Mesendoderm (in vitro differentiated cells): Measurements from ENCODE around the gene TNKS1BP1.

Experiments used
- DNase-seq: peaks from one replicate; pipeline ENCODE4 v3.0.0; 2013
- H2AK5ac ChIP-seq: 2 replicates; pipeline ENCODE4 v1.6.1; 2013; ENCODE audit warnings: low read length, inconsistent platforms
- H2BK120ac ChIP-seq: 2 replicates; pipeline ENCODE4 v1.6.1; 2013; ENCODE audit warnings: low read depth, mild to moderate bottlenecking, low read length, moderate library complexity, mixed read lengths
- H2BK15ac ChIP-seq: replicated peaks from 2 replicates; pipeline ENCODE4 v1.6.1; 2013; ENCODE audit warnings: low read depth, mild to moderate bottlenecking, moderate library complexity
- H2BK5ac ChIP-seq: 2 replicates; pipeline ENCODE4 v1.6.1; 2013; ENCODE audit warnings: low read length, inconsistent platforms
- H3K18ac ChIP-seq: 2 replicates; pipeline ENCODE4 v1.6.1; 2013; ENCODE audit warnings: mild to moderate bottlenecking, low read length, mixed read lengths
- H3K23ac ChIP-seq: one replicate; pipeline ENCODE4 v1.6.1; 2013; ENCODE audit warnings: low read length
- H3K27ac ChIP-seq: 2 replicates; pipeline ENCODE4 v1.5.1; 2013; ENCODE audit warnings: low read depth, mild to moderate bottlenecking, inconsistent platforms, low read length, moderate library complexity
- H3K27me3 ChIP-seq: 2 replicates; pipeline ENCODE4 v1.6.1; 2013; ENCODE audit warnings: low read length, control low read depth, mild to moderate bottlenecking, inconsistent platforms; ENCODE audit not compliant: insufficient read depth, poor library complexity
- H3K36me3 ChIP-seq: 2 replicates; pipeline ENCODE4 v1.6.1; 2013; ENCODE audit warnings: low read length, inconsistent platforms; ENCODE audit not compliant: control insufficient read depth, insufficient read depth
- H3K4ac ChIP-seq: one replicate; pipeline ENCODE4 v1.6.1; 2013; ENCODE audit warnings: low read depth, mild to moderate bottlenecking, low read length, moderate library complexity
- H3K4me1 ChIP-seq: 2 replicates; pipeline ENCODE4 v1.6.1; 2013; ENCODE audit warnings: low read depth, low read length, inconsistent platforms; ENCODE audit not compliant: control insufficient read depth
- H3K4me2 ChIP-seq: 2 replicates; pipeline ENCODE4 v1.6.1; 2013; ENCODE audit warnings: low read length
- H3K4me3 ChIP-seq: 2 replicates; pipeline ENCODE4 v1.5.1; 2013; ENCODE audit warnings: mild to moderate bottlenecking, low read length
- H3K56ac ChIP-seq: one replicate; pipeline ENCODE4 v1.6.1; 2013; ENCODE audit warnings: low read length
- H3K79me1 ChIP-seq: 2 replicates; pipeline ENCODE4 v1.6.1; 2013; ENCODE audit warnings: low read length, inconsistent platforms
- H3K79me2 ChIP-seq: 2 replicates; pipeline ENCODE4 v1.6.1; 2013; ENCODE audit warnings: mild to moderate bottlenecking, low read length; ENCODE audit not compliant: control insufficient read depth, insufficient read depth
- H3K9ac ChIP-seq: 2 replicates; pipeline ENCODE4 v1.6.1; 2013; ENCODE audit warnings: low read length, inconsistent platforms
- H4K5ac ChIP-seq: one replicate; pipeline ENCODE4 v1.6.1; 2013; ENCODE audit warnings: low read length
- H4K8ac ChIP-seq: one replicate; pipeline ENCODE4 v1.6.1; 2013; ENCODE audit warnings: low read depth, mild to moderate bottlenecking, control low read depth, low read length, moderate library complexity
- WGBS: extraction: QIAGEN DNeasy Blood & Tissue Kit; methylation state at CpG from one replicate; pipeline ENCODE4 v1.1.7; 2013; ENCODE audit warnings: low lambda C conversion rate, missing lambda C conversion rate; ENCODE audit not compliant: insufficient coverage; ENCODE audit errors: extremely low coverage; 5-methylcytosine and 5-hydroxymethylcytosine counted together

TNKS1BP1 gene

DNA sequence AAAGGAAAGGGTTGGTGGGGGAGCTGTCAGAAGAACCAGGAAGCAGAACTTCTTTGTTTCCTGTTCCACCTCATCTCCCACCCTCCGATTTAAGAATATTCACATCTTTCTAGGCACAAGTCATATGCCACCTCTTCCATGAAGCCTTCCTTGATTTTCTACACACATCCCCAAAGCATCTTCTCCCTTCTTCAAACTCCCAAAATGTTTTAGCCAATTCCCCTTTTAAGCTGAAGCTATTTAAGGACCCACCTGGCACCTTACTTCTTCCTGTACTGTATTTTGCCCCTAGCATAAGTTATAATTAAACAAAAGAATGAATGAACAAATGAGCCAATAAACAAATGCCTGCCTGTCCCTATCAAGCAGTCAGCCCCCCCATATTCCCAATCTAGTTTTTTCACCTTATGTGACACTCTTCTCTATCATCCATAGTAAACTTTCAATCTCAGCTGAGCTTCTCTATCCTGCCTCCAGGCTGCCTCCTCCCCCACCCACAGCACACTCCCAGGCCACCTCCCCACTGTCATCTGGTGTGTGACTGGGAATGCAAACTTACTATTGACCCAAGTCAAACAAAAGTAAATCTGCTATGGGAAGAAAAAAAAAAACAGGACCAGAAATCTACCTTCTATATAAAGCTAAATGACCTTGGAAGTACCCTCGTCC is 3.9 kb downstream of the TNKS1BP1 start:
- Histone ChIP-seq H2BK5ac (no peak overlapping the region), H3K9ac (no peak overlapping the region), H2BK15ac (no peak overlapping the region), H3K4me1 (peaks cover 17% of the 10 kb centered on the region), H3K56ac (no peak overlapping the region), H4K8ac (no peak overlapping the region), H3K27ac (no peak overlapping the region), H3K23ac (no peak overlapping the region), H3K18ac (no peak overlapping the region), H3K27me3 (no peaks in the 10 kb centered on the region), H4K5ac (no peak overlapping the region), H3K79me2 (peaks cover 41% of the 10 kb centered on the region), H3K79me1 (peaks cover 39% of the 10 kb centered on the region), H3K4me2 (no peak overlapping the region), H3K4ac (no peak overlapping the region), H3K36me3 (peaks cover 15% of the 10 kb centered on the region), H2BK120ac (no peak overlapping the region), H3K4me3 (no peak overlapping the region), H2AK5ac (no peak overlapping the region)
- no peak for DNase-seq
- no CpG with 5 or more reads among the region's 2 CpGs for WGBS

DNA sequence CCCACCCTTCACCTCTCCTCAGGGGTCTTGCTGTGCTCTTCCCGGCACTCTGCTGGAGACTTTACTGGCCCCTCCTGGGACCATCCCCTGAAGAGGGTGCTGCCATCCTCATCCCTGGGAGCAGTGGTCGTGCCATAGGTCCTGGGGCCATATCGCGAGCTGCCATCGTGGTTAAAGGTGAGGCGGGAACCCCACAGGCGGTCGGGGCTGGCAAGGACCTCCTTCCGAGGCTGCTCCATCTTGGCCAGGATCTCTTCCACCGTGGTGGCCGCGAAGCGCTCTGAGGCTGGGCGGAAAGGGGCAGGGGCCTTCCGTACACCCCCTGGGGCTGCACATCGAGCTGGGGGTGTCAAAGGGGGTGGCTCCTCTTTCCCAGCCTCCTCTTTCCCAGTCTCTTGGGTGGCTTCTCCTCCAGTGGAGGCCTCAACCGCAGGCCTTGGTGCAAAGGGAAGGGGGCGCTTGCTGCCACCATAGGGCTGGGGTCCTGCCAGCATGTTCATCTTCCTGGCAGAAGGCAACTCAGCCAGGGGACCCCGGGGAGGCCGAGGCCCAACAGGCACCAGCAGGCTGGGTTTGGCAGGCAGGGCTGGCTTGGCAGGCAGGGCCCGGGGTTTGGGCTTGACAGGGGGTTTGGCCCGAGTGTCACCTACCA is 4.6 kb downstream of the TNKS1BP1 start:
- H3K4me1 ChIP-seq = peaks cover 18% of the 10 kb centered on the region
- no CpG with 5 or more reads among the region's 22 CpGs for WGBS

DNA sequence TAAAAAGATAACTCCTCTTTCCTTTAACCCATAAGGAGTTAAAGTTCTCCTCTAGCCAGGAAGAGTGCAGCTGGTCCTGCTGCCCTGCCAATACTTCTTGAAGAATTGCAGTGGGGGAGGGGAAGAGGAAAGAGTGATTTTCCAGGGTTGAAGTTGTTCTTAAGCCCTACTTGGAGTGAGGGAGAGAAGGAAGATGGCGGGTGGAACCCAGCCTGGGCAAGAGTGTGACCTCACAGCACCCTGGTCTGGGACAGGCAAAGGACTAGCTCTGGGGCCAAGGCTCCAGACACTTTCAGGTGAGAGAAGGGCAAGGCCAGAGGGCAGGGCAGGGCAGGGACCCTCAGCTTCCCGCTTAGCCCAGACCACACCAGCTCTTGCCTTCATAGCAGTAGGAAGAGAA is 6.6 kb downstream of the TNKS1BP1 start:
- Histone ChIP-seq H2AK5ac (no peak overlapping the region), H3K9ac (no peak overlapping the region), H3K36me3 (peaks cover 27% of the 10 kb centered on the region), H3K4me2 (no peak overlapping the region), H3K4ac (no peak overlapping the region), H3K79me2 (peaks cover 31% of the 10 kb centered on the region), H4K8ac (no peak overlapping the region), H3K27ac (no peak overlapping the region), H3K56ac (peak overlapping the region; percentile 3), H3K18ac (no peak overlapping the region), H2BK15ac (no peak overlapping the region), H2BK5ac (no peak overlapping the region), H4K5ac (no peak overlapping the region), H3K27me3 (no peaks in the 10 kb centered on the region), H2BK120ac (no peak overlapping the region), H3K79me1 (peaks cover 40% of the 10 kb centered on the region), H3K4me3 (no peak overlapping the region), H3K4me1 (peaks cover 13% of the 10 kb centered on the region), H3K23ac (no peak overlapping the region)
- DNase-seq = peak; percentile 21
- no CpG with 5 or more reads among the region's 2 CpGs for WGBS

More for the DNA sequence above, 4.6 kb downstream of the TNKS1BP1 start:
- no peak overlapping the region for H3K56ac ChIP-seq
- H3K4ac ChIP-seq = no peak overlapping the region
- no peak overlapping the region for H2AK5ac ChIP-seq
- no peak overlapping the region for H3K18ac ChIP-seq
- H4K8ac ChIP-seq = no peak overlapping the region
- no peak for DNase-seq
- no peak overlapping the region for H3K23ac ChIP-seq
- H2BK5ac ChIP-seq = no peak overlapping the region
- peaks cover 15% of the 10 kb centered on the region for H3K36me3 ChIP-seq
- no peak overlapping the region for H3K9ac ChIP-seq
- H2BK15ac ChIP-seq = no peak overlapping the region
- peaks cover 41% of the 10 kb centered on the region for H3K79me2 ChIP-seq
- no peak overlapping the region for H3K4me3 ChIP-seq
- H3K4me2 ChIP-seq = no peak overlapping the region
- no peak overlapping the region for H4K5ac ChIP-seq
- H3K27ac ChIP-seq = no peak overlapping the region
- no peak overlapping the region for H2BK120ac ChIP-seq
- H3K27me3 ChIP-seq = no peaks in the 10 kb centered on the region
- H3K79me1 ChIP-seq = peaks cover 39% of the 10 kb centered on the region

DNA sequence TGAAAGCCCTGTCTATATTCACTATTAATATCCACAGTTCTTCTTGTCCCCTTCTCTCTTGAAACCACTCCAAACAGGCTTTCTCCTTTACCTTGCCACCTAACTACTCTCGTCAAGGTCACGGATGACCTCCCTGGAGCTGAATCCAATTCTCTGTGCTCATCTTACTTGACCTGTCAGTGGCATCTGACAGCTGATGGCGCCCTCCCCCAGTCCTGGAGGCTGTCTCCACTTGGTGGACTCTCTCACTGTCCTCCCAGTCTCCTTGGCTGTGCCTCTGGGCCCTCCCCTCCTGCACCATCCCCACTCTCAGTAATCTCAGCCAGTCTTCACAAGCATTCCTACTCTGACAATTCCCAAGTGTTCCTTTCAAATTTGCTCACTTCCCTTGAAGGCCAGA is 8.7 kb downstream of the TNKS1BP1 start:
- no peak overlapping the region for H2BK5ac ChIP-seq
- H3K56ac ChIP-seq = no peak overlapping the region
- peaks cover 31% of the 10 kb centered on the region for H3K79me1 ChIP-seq
- peak overlapping the region; percentile 38 for H3K27ac ChIP-seq
- no peaks in the 10 kb centered on the region for H3K27me3 ChIP-seq
- no peak overlapping the region for H3K4me3 ChIP-seq
- no peak overlapping the region for H4K8ac ChIP-seq
- H4K5ac ChIP-seq = no peak overlapping the region
- H3K4ac ChIP-seq = no peak overlapping the region
- no peak overlapping the region for H3K9ac ChIP-seq
- no peak overlapping the region for H2AK5ac ChIP-seq
- no CpG with 5 or more reads among the region's 3 CpGs for WGBS
- H2BK15ac ChIP-seq = no peak overlapping the region
- peak; percentile 62 for DNase-seq
- peaks cover 12% of the 10 kb centered on the region for H3K79me2 ChIP-seq
- H3K4me2 ChIP-seq = no peak overlapping the region
- H3K18ac ChIP-seq = no peak overlapping the region
- no peak overlapping the region for H2BK120ac ChIP-seq
- no peak overlapping the region for H3K23ac ChIP-seq
- H3K36me3 ChIP-seq = peaks cover 31% of the 10 kb centered on the region
- H3K4me1 ChIP-seq = peaks cover 9% of the 10 kb centered on the region

DNA sequence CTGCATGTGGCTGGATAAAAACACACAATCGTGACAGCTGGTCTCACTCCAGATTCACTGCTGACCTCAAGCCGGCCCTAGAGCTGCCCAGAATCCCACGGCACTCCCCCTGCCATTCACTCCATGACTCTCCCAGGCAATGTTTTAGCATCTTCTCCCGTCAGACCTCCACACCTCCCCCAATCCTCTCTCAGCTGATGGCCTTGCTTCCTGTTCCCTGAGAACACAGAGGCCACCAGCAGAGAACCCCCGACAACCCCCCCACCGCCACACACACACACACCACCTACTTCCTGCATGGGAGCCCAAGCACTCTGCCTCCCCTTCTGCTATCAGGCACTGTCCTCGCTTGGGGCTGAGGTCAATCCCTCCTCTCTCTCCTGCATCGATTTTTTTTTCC is 9.3 kb downstream of the TNKS1BP1 start:
- no peak overlapping the region for H3K4me3 ChIP-seq
- H3K79me1 ChIP-seq = peaks cover 33% of the 10 kb centered on the region
- peaks cover 31% of the 10 kb centered on the region for H3K36me3 ChIP-seq
- H4K5ac ChIP-seq = no peak overlapping the region
- no peak overlapping the region for H2BK5ac ChIP-seq
- no peak overlapping the region for H4K8ac ChIP-seq
- peaks cover 11% of the 10 kb centered on the region for H3K79me2 ChIP-seq
- no peak overlapping the region for H3K18ac ChIP-seq
- H3K27ac ChIP-seq = no peak overlapping the region
- no peak overlapping the region for H3K9ac ChIP-seq
- H3K4me2 ChIP-seq = no peak overlapping the region
- peak overlapping the region; percentile 15 for H3K56ac ChIP-seq
- no peak overlapping the region for H2AK5ac ChIP-seq
- H3K4me1 ChIP-seq = peaks cover 13% of the 10 kb centered on the region
- H3K27me3 ChIP-seq = no peaks in the 10 kb centered on the region
- no peak overlapping the region for H3K23ac ChIP-seq
- H2BK120ac ChIP-seq = no peak overlapping the region
- H3K4ac ChIP-seq = no peak overlapping the region
- no CpG with 5 or more reads among the region's 8 CpGs for WGBS
- H2BK15ac ChIP-seq = no peak overlapping the region
- peak; percentile 82 for DNase-seq
